Cerebellar cortex (tissue), 1 donor: ENCODE data around the gene G6PC3.

ENCODE experiments used
- DNase-seq: peaks from one replicate; pipeline ENCODE4 v3.0.0-alpha.2; 2015; ENCODE audit warnings: low spot score

Gene G6PC3

DNA sequence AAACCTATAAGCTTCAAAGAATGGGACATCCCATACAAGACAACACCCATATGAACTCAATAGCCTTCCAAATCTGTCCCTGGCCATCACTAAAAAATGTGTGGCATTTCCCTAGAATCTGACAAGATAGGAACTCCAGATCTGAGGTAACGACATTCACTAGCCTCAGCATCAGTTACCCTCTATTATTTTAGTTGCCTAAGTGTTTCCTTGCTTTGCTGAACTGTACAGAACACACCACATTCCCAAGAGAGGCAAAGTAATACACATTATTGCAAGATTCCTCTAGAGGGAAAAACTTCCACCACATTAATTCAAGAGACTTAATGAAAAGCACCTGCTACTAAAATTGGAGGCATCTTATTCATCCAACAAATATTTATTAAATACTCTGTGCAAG is 9.1 kb upstream of the G6PC3 start:
- no peak for DNase-seq

DNA sequence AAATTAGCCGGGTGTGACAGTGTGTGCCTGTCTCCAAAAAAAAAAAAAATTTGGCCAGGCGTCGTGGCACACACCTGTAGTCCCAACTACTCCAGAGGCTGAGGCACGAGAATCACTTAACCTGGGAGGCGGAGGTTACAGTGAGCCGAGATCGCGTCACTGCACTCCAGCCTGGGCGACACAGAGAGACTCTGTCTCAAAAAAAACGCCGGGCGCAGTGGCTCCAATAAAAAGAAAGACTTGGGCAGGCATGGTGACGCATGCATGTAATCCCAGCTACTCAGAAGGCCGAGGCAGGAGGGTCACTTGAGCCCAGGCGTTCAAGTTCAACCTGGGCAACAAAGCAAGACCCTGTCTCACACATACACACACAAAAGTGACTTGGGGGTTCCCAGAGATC is 7.7 kb upstream of the G6PC3 start:
- no peak for DNase-seq

DNA sequence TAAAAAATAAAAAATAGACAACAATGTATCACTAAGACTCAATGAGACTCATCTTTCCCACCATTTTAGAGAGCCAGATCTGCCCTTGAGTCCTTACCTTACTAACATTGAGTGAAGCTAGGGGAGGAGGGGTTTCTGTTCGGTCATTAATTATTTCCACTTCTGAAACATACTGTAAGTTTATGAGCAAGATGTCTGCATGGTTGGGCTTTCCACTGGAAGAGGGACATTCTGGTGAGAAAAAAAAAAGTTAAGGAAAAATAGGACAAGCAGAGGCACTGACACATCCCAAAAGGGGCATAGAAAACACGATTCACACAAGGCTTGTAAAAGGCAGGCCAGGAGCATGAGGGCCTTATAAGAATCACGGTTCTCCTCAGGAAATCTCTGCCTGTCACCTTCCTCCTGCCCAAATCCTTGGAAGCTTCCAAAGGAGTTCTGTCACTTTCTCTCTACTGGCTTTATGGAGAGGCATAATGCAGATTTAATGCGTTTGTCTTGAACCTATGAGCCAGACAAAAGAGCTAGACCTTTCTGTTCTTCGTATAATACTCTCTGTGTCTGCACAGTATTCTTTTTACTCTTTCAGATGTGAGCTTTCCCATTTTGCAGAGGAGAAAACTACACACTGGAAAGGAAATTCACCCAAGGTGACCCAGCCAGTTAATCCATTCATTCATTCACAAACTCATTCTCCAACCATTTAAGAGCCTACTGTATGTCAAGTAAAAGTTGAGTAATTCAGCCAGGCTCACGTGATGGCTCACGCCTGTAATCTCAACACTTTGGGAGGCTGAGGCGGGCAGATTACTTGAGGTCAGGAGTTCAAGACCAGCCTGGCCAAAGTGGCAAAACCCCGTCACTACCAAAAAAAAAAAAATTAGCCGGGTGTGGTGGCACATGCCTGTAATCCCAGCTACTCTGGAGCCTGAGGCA is 6.6 kb upstream of the G6PC3 start:
- DNase-seq, result no peak

- DNase-seq, result no peak
These were observed 4.8 kb upstream of the G6PC3 start for GRCh38 chr17:44065668-44066203.

DNA sequence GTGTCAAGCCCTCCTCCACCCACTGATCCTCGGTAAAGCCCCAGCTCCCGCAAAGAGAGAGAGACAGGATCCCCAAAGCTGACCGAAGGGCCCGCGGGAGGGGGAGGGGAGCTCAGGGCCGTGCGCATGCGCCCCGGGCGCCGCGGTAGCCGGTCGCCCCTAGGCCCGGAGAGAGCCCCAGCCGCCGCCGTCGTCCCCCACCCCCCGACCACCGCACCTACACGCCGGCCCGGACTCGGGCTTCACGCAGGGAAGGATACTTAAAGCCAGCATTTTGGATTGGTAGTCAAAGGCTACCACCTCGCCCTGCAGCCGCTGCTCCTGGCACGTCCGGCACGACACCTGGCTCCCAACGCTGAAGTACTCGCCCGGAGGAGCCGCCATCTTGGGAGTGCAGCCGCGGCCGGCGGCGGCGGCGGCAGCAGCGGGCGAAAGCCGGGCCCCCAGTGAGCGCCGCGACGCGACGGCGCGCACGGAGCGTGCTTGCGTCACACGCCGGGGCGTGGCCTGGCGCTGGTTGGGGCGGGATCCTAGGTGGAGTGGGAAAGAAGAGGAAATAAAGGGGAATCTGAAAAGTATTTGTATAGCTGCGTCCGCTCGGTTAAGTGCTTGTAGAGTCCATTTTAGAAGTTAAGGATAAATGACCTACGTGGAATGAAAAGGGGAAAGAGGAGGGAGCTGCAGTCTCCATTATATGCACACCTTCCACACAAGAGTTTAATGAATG is 4.2 kb upstream of the G6PC3 start, which contains the start of gene LSM12:
TSS of gene LSM12 (minus strand) at position 468 of the 727 bp plus-strand sequence. CDS start at position 384, 84 bp downstream.
- peak; percentile 88 for DNase-seq

GRCh38 chr17:44067545-44067940 is 3.0 kb upstream of the G6PC3 start:
- no peak for DNase-seq

DNA sequence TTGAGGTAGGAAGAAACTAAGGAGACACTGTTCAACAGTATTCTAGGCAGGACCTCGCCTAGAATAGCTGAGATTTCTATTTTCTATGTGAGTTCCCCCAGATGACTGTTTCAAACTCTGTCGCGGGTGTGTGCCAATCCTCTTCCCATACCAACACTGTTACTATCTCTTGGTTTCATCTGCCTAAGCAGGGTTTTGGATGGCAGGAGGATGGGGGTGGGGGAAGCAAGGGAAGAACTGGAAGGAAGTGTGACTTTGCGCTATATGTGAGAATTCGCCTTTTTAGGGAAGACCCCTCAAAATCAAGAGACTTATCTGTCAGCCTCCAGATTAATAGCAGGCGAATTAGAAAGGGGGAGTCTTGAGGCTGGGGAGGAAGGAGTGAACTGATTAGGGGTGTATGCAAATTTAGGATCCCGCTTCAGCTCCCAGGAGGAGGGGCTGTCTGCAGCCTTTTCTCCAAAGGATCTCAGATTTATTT is 521 bp upstream of the G6PC3 start:
- DNase-seq, result no peak

- DNase-seq, result no peak
These were observed 624 bp downstream of the G6PC3 start for GRCh38 chr17:44071198-44071520.

DNA sequence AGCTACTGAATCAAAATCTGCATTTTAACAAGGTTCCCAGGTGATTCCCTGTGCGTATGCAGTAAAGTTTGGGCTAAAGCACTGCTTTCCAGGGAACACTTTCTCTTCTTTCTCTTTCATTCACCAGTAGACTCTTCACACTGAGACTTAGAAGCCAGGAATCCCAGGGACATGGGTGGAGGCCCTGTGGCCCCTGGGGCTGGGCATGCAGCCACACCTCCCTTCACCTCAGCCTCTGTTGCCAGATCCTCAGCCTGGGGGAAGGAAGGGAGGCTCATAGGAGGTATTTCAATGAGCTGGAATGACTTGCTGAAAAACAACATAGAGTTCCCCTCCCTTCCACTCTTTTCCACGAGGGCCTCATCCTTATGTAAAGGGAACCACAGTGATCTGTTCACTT is 1.2 kb downstream of the G6PC3 start:
- no peak for DNase-seq

DNA sequence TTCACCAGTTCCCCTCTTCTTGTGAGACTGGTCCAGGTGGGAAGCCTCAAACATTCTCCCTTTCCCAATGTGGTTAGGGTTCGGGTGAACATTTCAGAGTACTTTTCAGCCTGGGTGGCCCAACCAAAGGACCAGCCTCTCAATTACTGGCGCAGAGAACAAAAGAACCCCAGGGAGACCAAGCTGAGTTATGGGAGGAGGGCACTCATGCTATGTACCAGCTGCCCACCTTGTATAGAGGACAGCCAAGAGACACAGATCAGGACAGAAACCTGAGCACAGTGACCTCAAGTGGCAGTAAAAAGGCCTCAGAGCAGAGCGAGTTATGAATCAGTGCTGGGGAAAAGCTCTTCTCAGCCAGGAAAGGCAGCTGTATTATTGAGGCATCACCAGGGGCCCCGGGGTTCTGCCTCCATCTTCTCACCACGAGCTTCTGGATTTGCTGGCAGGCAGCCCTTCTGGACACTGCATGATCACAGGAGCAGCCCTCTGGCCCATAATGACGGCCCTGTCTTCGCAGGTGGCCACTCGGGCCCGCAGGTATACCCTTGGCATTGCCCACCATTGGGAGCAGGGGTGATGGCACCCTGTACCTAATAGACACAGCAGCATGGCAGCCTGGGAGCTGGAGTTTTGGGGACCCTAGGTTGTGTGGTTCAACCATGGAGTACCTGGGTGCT is 3.8 kb downstream of the G6PC3 start:
- no peak for DNase-seq

- DNase-seq, result no peak
These were observed 4.4 kb downstream of the G6PC3 start for GRCh38 chr17:44074911-44075285.

- no peak for DNase-seq
These were observed 5.2 kb downstream of the G6PC3 start for GRCh38 chr17:44075598-44076293.

- DNase-seq, result no peak
These were observed 6.4 kb downstream of the G6PC3 start for GRCh38 chr17:44076716-44077594.

DNA sequence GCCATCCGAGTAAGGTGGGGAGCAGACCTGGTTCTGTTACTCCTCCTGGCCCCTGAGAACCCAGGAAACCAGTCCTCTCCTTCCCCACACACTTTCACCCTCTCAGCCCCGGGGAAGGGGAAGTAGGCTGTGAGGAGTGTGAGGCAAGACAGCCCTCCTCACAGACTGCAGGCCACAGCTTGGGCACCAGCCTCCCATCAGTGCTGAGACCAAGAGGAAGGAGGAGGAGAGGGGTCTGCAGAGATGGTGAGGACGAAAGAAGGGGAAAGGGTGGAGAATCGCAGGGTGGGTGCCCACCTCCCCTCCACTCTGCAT is 7.0 kb downstream of the G6PC3 start:
- no peak for DNase-seq

- DNase-seq, result no peak
These were observed 7.9 kb downstream of the G6PC3 start for GRCh38 chr17:44078412-44078811.

- DNase-seq, result no peak
These were observed 9.6 kb downstream of the G6PC3 start for GRCh38 chr17:44079877-44080821.

DNA sequence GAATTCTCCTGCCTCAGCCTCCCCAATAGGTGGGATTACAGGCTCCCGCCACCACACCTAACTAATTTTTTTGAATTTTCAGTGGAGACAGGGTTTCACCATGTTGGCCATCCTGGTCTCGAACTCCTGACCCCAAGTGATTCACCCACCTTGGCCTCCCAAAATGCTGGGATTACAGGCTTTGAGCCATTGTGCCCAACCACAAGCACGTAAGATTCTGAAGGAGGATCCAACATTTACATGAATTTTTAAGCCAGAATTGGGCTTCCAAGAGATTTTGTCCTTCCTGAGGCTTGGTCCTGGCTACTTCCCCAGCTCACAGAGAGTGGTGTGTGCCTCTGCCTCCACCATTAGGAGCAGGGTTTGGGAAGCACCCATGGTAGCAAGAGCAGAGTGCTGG is 11.1 kb downstream of the G6PC3 start:
- DNase-seq, result no peak

- no peak for DNase-seq
These were observed 11.9 kb downstream of the G6PC3 start for GRCh38 chr17:44082256-44082927.

GRCh38 chr17:44083250-44083849 is 12.8 kb downstream of the G6PC3 start:
- peak; percentile 46 for DNase-seq
